PC-9 (cell line): Measurements from ENCODE around the gene P3H3.

ENCODE experiments used
- CTCF ChIP-seq: fragments of 200-600 bp; sonication (generic); conservative IDR thresholded peaks from 2 replicates; pipeline ENCODE4 v1.6.1; 2017; ENCODE audit warnings: mixed run types, antibody characterized with exemption, mild to moderate bottlenecking, moderate library complexity
- EZH2 ChIP-seq: fragments of 200-600 bp; sonication (generic); IDR thresholded peaks from 2 replicates; pipeline ENCODE4 v1.8.0; 2017; ENCODE audit warnings: antibody characterized with exemption, low read depth

- TF ChIP-seq CTCF (no peak), EZH2 (no peak)
These were observed 18.2 kb downstream of the P3H3 start for GRCh38 chr12:6846316-6846869.
